Panc1 (cell line): ENCODE measurements around the gene CDK19. TPM values are rescaled to one million over a fixed set of nuclear protein-coding genes. Genes with fewer than 3 reads are reported as not detected.

Experiments
- ATAC-seq: fragments of 200-7000 bp; cut with Tn5 transposase; 2 replicates; pipeline ENCODE4 v1.9.1; 2020; ENCODE audit warnings: mild to moderate bottlenecking, moderate library complexity
- BruUV-seq: library from RNA; stranded (reverse); fragments of 400-500 nt; replicated peaks from 2 replicates; lab custom pipeline; 2021; lab: Mats Ljungman, UMichigan
- CTCF ChIA-PET: fragments of 300-600 bp; sonication (Branson Sonifier 250); formaldehyde crosslinking; loops from one replicate; lab custom pipeline; 2022; ENCODE audit warnings: antibody characterized with exemption; lab: Charles Lee
- POLR2A ChIA-PET: fragments of 300-600 bp; sonication (Branson Sonifier 250); formaldehyde crosslinking; loops from one replicate; lab custom pipeline; 2022; ENCODE audit warnings: antibody characterized with exemption; lab: Charles Lee
- DNase-seq: peaks from one replicate; pipeline ENCODE4 v3.0.0-alpha.2; 2010; ENCODE audit warnings: low read depth, low spot score
- H3K27ac ChIP-seq: 2 replicates; pipeline ENCODE4 v1.5.1; 2011; ENCODE audit warnings: mild to moderate bottlenecking, low read length, inconsistent platforms
- H3K27me3 ChIP-seq: fragments of 200-500 bp; sonication (Bioruptor generic); 2 replicates; pipeline ENCODE4 v1.6.0; 2014; ENCODE audit warnings: low read length, inconsistent platforms; ENCODE audit not compliant: control insufficient read depth, insufficient read depth
- H3K36me3 ChIP-seq: fragments of 200-500 bp; sonication (Bioruptor generic); 2 replicates; pipeline ENCODE4 v1.5.1; 2014; ENCODE audit warnings: inconsistent platforms, mild to moderate bottlenecking, low read length, moderate library complexity; ENCODE audit not compliant: control insufficient read depth, insufficient read depth
- H3K4me1 ChIP-seq: 2 replicates; pipeline ENCODE4 v1.5.1; 2011; ENCODE audit warnings: inconsistent platforms, mild to moderate bottlenecking, low read length, moderate library complexity; ENCODE audit not compliant: control insufficient read depth, insufficient read depth
- H3K4me3 ChIP-seq, 2 experiments: 2 replicates each; pipeline ENCODE4 v1.5.1; 2011 to 2012; ENCODE audit warnings: low read depth in 2 of 2, low read length in 2 of 2, mild to moderate bottlenecking in 2 of 2, inconsistent platforms in 1 of 2, moderate library complexity in 1 of 2
- H3K9me3 ChIP-seq: fragments of 200-500 bp; sonication (Bioruptor generic); 2 replicates; pipeline ENCODE4 v1.5.1; 2014; ENCODE audit warnings: low read depth, mild to moderate bottlenecking, inconsistent platforms, low read length, moderate library complexity; ENCODE audit not compliant: control insufficient read depth, insufficient read depth
- CTCF ChIP-seq: fragments of 450-650 bp; IDR thresholded peaks from 2 replicates; pipeline ENCODE4 v1.5.1; 2017; ENCODE audit warnings: mild to moderate bottlenecking
- POLR2AphosphoS5 ChIP-seq: IDR thresholded peaks from 2 replicates; pipeline ENCODE4 v1.6.1; 2012; ENCODE audit warnings: mild to moderate bottlenecking, low read depth, low read length, moderate library complexity
- REST ChIP-seq, 2 experiments: IDR thresholded peaks; 2 replicates each; pipeline ENCODE4 v1.6.1; 2011 to 2012; ENCODE audit warnings: low read depth in 2 of 2, control low read depth in 1 of 2, low read length in 1 of 2, mild to moderate bottlenecking in 1 of 2, moderate library complexity in 1 of 2; ENCODE audit not compliant: insufficient read depth in 1 of 2
- SIN3A ChIP-seq: IDR thresholded peaks from 2 replicates; pipeline ENCODE4 v1.6.1; 2012; ENCODE audit warnings: low read depth, mild to moderate bottlenecking, low read length, moderate library complexity, borderline replicate concordance; ENCODE audit not compliant: insufficient read depth
- TCF7L2 ChIP-seq: IDR thresholded peaks from 2 replicates; pipeline ENCODE4 v1.6.1; 2011; ENCODE audit warnings: mild to moderate bottlenecking, low read depth, low read length, inconsistent platforms
- in situ Hi-C: cut with HindIII; loops from 2 replicates; pipeline ENCODE4 v1.10.0; 2016; ENCODE audit warnings: low sequenced_read_pairs, low pct_unique_long_range_greater_than_20kb
- intact Hi-C: fragments of 100-400 bp; cut with micrococcal nuclease; formaldehyde crosslinking; loops from one replicate; pipeline ENCODE4 v1.10.0; 2022; ENCODE audit not compliant: unreplicated experiment
- total RNA-seq: library from RNA; stranded (reverse); gene quantifications from one replicate; pipeline ENCODE4 v1.2.1, GENCODE V29; 2021; ENCODE audit not compliant: unreplicated experiment

CDK19 gene
- total RNA-seq, 1 experiment from 2014 or later = 48.4 TPM

GRCh38 chr6:110816677-110817076 is 1.4 kb upstream of the CDK19 start:
- no peak for ATAC-seq
- TF ChIP-seq CTCF (no peak), POLR2AphosphoS5 (no peak), SIN3A (no peak), TCF7L2 (no peak)
- ChIA-PET POLR2A (interaction anchor here (0.6 to 4.0 kb wide), 3 partner anchors 9 to 58 kb away, joined by 4 to 98 read pairs (median 17); partner anchors contain the start of gene AMD1), CTCF (no interaction called here)
- in situ Hi-C loops (no loop called here), intact Hi-C loops (loop anchor here (5.0 kb wide), 1 partner anchor 136 kb away; no protein-coding TSS in a partner anchor)
- no peak for DNase-seq
- peaks cover 19% of the 10 kb centered on the region for H3K4me1 ChIP-seq
- peak overlapping the region; percentile 98 for H3K27ac ChIP-seq
- no peaks in the 10 kb centered on the region for H3K27me3 ChIP-seq
- peak overlapping the region in 1 of 2 experiments; percentile 79; a peak in 3 of 4 replicates for H3K4me3 ChIP-seq
- no peaks in the 10 kb centered on the region for H3K36me3 ChIP-seq
- BruUV-seq = no TSS peak
- no peaks in the 10 kb centered on the region for H3K9me3 ChIP-seq

- no TSS peak for BruUV-seq
- Histone ChIP-seq H3K27ac (peak overlapping the region; percentile 98), H3K4me3 (peak overlapping the region; percentile 79 to 91), H3K36me3 (no peaks in the 10 kb centered on the region), H3K9me3 (no peaks in the 10 kb centered on the region), H3K4me1 (peaks cover 19% of the 10 kb centered on the region), H3K27me3 (no peaks in the 10 kb centered on the region)
- TF ChIP-seq TCF7L2 (no peak), POLR2AphosphoS5 (no peak), REST (IDR thresholded peaks at IDR 0.05; ENCODE audit: insufficient read depth in 1 of 2, low read depth in 2 of 2, low read length in 1 of 2) (no peak), CTCF (no peak), SIN3A (no peak; the same call in 1 of the 2 replicates)
- in situ Hi-C loops (no loop called here), intact Hi-C loops (loop anchor here (2.0 to 5.0 kb wide), 2 partner anchors 62 to 137 kb away; no protein-coding TSS in a partner anchor)
- DNase-seq (no peak), ATAC-seq (peak; percentile 49)
- POLR2A ChIA-PET = interaction anchor here (0.5 to 4.0 kb wide), 20 partner anchors 12 to 1742 kb away, joined by 3 to 98 read pairs (median 4); partner anchors contain the start of genes AMD1, GTF3C6 and RPF2
- CTCF ChIA-PET = interaction anchor here (0.6 to 1.2 kb wide), 4 partner anchors 59 to 287 kb away, joined by 3 to 9 read pairs (median 4); partner anchors contain the start of gene AMD1
Measured at GRCh38 chr6:110815015-110815410, 256 bp downstream of the CDK19 start.
